GM23338 (cell line): ENCODE results near the gene FGF16. TPM values are rescaled to one million over a fixed set of nuclear protein-coding genes. Genes with fewer than 3 reads are reported as not detected.

Source experiments
- ATAC-seq: fragments of 200-7000 bp; cut with Tn5 transposase; 3 replicates; pipeline ENCODE4 v1.9.1; 2020
- DNase-seq: peaks from one replicate; pipeline ENCODE4 v3.0.0-alpha.2; 2015; ENCODE audit warnings: low spot score
- H2AFZ ChIP-seq: fragments of 200-600 bp; sonication (generic); 2 replicates; pipeline ENCODE4 v1.8.0; 2016; ENCODE audit warnings: antibody characterized with exemption, mild to moderate bottlenecking, moderate library complexity
- H3F3A ChIP-seq: fragments of 200-600 bp; sonication (generic); replicated peaks from 2 replicates; pipeline ENCODE4 v1.8.0; 2017; ENCODE audit warnings: antibody characterized with exemption, mixed run types, low read depth
- H3K27ac ChIP-seq: fragments of 200-600 bp; sonication (generic); 2 replicates; pipeline ENCODE4 v1.6.1; 2016; ENCODE audit warnings: low read depth
- H3K27me3 ChIP-seq: fragments of 200-600 bp; sonication (generic); 2 replicates; pipeline ENCODE4 v1.8.0; 2016; ENCODE audit warnings: mild to moderate bottlenecking, mixed run types, moderate library complexity; ENCODE audit not compliant: insufficient read depth
- H3K36me3 ChIP-seq: fragments of 200-600 bp; sonication (generic); 2 replicates; pipeline ENCODE4 v1.8.0; 2016; ENCODE audit warnings: mild to moderate bottlenecking; ENCODE audit not compliant: insufficient read depth
- H3K4me1 ChIP-seq: fragments of 200-600 bp; sonication (generic); 2 replicates; pipeline ENCODE4 v1.8.0; 2016; ENCODE audit warnings: mild to moderate bottlenecking, moderate library complexity; ENCODE audit not compliant: insufficient read depth
- H3K4me2 ChIP-seq: fragments of 200-600 bp; sonication (generic); 2 replicates; pipeline ENCODE4 v1.7.1; 2017; ENCODE audit warnings: mixed run types
- H3K4me3 ChIP-seq: fragments of 200-600 bp; sonication (generic); 2 replicates; pipeline ENCODE4 v1.6.1; 2016; ENCODE audit warnings: mixed run types
- H3K79me2 ChIP-seq: fragments of 200-600 bp; sonication (generic); replicated peaks from 2 replicates; pipeline ENCODE4 v1.8.0; 2017; ENCODE audit warnings: mild to moderate bottlenecking; ENCODE audit not compliant: insufficient read depth
- H3K9me2 ChIP-seq: fragments of 200-600 bp; sonication (generic); 2 replicates; pipeline ENCODE4 v1.8.0; 2017; ENCODE audit not compliant: insufficient read depth
- H4K20me1 ChIP-seq: fragments of 200-600 bp; sonication (generic); replicated peaks from 2 replicates; pipeline ENCODE4 v1.8.0; 2017; ENCODE audit warnings: mild to moderate bottlenecking; ENCODE audit not compliant: insufficient read depth
- H3K27ac Mint-ChIP-seq: 2 replicates; pipeline ENCODE4 v1.8.0; 2020; ENCODE audit warnings: inconsistent platforms, mild to moderate bottlenecking, moderate library complexity, mixed read lengths
- H3K27me3 Mint-ChIP-seq: 3 replicates; pipeline ENCODE4 v1.8.0; 2022; ENCODE audit warnings: low read depth, mild to moderate bottlenecking, moderate library complexity, mixed read lengths, inconsistent platforms; ENCODE audit not compliant: insufficient read depth, poor library complexity
- H3K36me3 Mint-ChIP-seq: 3 replicates; pipeline ENCODE4 v1.8.0; 2021; ENCODE audit warnings: low read depth, mild to moderate bottlenecking, inconsistent platforms, moderate library complexity, mixed read lengths
- H3K4me1 Mint-ChIP-seq: 3 replicates; pipeline ENCODE4 v1.8.0; 2020; ENCODE audit warnings: mild to moderate bottlenecking, inconsistent platforms, mixed read lengths
- H3K4me3 Mint-ChIP-seq: 3 replicates; pipeline ENCODE4 v1.8.0; 2021; ENCODE audit warnings: moderate library complexity, mild to moderate bottlenecking, inconsistent platforms, mixed read lengths
- H3K9me3 Mint-ChIP-seq: 3 replicates; pipeline ENCODE4 v1.8.0; 2020; ENCODE audit warnings: moderate library complexity, mild to moderate bottlenecking, inconsistent platforms, mixed read lengths
- CREB1 ChIP-seq: fragments of 250-450 bp; sonication (Bioruptor Pico); IDR thresholded peaks from 2 replicates; pipeline ENCODE4 v1.5.0; 2020; ENCODE audit warnings: low read depth, mild to moderate bottlenecking, moderate library complexity
- CTCF ChIP-seq, 2 experiments: fragments of 200-600 bp in 1 of 2; sonication (generic) in 1 of 2; conservative IDR thresholded peaks; 2 replicates each; pipeline versions ENCODE4 v1.5.1 to v1.6.1; 2016 to 2017; ENCODE audit warnings: antibody characterized with exemption in 2 of 2, low read depth in 2 of 2, mild to moderate bottlenecking in 2 of 2, moderate library complexity in 1 of 2
- EZH2 ChIP-seq: fragments of 200-600 bp; sonication (generic); IDR thresholded peaks from one replicate; pipeline ENCODE4 v1.8.0; 2017; ENCODE audit warnings: antibody characterized with exemption, mild to moderate bottlenecking, low read depth; ENCODE audit not compliant: unreplicated experiment
- EZH2phosphoT487 ChIP-seq: fragments of 200-600 bp; sonication (generic); IDR thresholded peaks from one replicate; pipeline ENCODE4 v1.8.1; 2018; ENCODE audit warnings: antibody characterized with exemption; ENCODE audit not compliant: unreplicated experiment
- JUNB ChIP-seq: IDR thresholded peaks from one replicate; pipeline ENCODE4 v1.6.1; 2016; ENCODE audit warnings: antibody characterized with exemption; ENCODE audit not compliant: unreplicated experiment
- NANOG ChIP-seq: IDR thresholded peaks from 2 replicates; pipeline ENCODE4 v1.6.1; 2016; ENCODE audit warnings: antibody characterized with exemption, borderline replicate concordance
- ZNF114 ChIP-seq: fragments of 250-450 bp; sonication (Bioruptor Pico); IDR thresholded peaks from 2 replicates; pipeline ENCODE4 v1.5.0; 2020; ENCODE audit warnings: mild to moderate bottlenecking, moderate library complexity
- ZNF331 ChIP-seq: fragments of 250-450 bp; sonication (Bioruptor Pico); IDR thresholded peaks from 2 replicates; pipeline ENCODE4 v1.5.0; 2020; ENCODE audit warnings: low read depth, mild to moderate bottlenecking, moderate library complexity
- polyA plus RNA-seq: library from polyadenylated mRNA; unstranded; fragments of >200 nt; fragmentation: Nextera tagmentation; extraction: Ambion mirVana; gene quantifications from 2 replicates; pipeline ENCODE4 v1.2.1, GENCODE V29; 2016
- total RNA-seq: library from RNA; depleted of rRNA; stranded (reverse); fragments of >200 nt; shearing (Covaris generic); gene quantifications from 2 replicates; pipeline ENCODE4 v1.2.3, GENCODE V29; 2014
- TF ChIP-seq, protein P1 (sequence below): IDR thresholded peaks from one replicate; pipeline ENCODE4 v1.6.1; 2018; ENCODE audit warnings: antibody characterized with exemption; ENCODE audit not compliant: unreplicated experiment
- TF ChIP-seq, protein P2 (sequence below): IDR thresholded peaks from 2 replicates; pipeline ENCODE4 v1.6.1; 2016; ENCODE audit warnings: antibody characterized with exemption

The FGF16 gene
- total and polyA plus RNA-seq, 2 experiments from 2014 or later = 1.6 to 2.3 TPM

GRCh38 chrX:77436682-77437081 is 10.5 kb upstream of the FGF16 start (continued):
- TF ChIP-seq, protein P1, sequence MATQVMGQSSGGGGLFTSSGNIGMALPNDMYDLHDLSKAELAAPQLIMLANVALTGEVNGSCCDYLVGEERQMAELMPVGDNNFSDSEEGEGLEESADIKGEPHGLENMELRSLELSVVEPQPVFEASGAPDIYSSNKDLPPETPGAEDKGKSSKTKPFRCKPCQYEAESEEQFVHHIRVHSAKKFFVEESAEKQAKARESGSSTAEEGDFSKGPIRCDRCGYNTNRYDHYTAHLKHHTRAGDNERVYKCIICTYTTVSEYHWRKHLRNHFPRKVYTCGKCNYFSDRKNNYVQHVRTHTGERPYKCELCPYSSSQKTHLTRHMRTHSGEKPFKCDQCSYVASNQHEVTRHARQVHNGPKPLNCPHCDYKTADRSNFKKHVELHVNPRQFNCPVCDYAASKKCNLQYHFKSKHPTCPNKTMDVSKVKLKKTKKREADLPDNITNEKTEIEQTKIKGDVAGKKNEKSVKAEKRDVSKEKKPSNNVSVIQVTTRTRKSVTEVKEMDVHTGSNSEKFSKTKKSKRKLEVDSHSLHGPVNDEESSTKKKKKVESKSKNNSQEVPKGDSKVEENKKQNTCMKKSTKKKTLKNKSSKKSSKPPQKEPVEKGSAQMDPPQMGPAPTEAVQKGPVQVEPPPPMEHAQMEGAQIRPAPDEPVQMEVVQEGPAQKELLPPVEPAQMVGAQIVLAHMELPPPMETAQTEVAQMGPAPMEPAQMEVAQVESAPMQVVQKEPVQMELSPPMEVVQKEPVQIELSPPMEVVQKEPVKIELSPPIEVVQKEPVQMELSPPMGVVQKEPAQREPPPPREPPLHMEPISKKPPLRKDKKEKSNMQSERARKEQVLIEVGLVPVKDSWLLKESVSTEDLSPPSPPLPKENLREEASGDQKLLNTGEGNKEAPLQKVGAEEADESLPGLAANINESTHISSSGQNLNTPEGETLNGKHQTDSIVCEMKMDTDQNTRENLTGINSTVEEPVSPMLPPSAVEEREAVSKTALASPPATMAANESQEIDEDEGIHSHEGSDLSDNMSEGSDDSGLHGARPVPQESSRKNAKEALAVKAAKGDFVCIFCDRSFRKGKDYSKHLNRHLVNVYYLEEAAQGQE = no peak
- TF ChIP-seq EZH2 (no peak), EZH2phosphoT487 (no peak), NANOG (no peak), CREB1 (CRISPR knock-in tag) (no peak)
- TF ChIP-seq, protein P2, sequence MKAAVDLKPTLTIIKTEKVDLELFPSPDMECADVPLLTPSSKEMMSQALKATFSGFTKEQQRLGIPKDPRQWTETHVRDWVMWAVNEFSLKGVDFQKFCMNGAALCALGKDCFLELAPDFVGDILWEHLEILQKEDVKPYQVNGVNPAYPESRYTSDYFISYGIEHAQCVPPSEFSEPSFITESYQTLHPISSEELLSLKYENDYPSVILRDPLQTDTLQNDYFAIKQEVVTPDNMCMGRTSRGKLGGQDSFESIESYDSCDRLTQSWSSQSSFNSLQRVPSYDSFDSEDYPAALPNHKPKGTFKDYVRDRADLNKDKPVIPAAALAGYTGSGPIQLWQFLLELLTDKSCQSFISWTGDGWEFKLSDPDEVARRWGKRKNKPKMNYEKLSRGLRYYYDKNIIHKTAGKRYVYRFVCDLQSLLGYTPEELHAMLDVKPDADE = no peak

DNA sequence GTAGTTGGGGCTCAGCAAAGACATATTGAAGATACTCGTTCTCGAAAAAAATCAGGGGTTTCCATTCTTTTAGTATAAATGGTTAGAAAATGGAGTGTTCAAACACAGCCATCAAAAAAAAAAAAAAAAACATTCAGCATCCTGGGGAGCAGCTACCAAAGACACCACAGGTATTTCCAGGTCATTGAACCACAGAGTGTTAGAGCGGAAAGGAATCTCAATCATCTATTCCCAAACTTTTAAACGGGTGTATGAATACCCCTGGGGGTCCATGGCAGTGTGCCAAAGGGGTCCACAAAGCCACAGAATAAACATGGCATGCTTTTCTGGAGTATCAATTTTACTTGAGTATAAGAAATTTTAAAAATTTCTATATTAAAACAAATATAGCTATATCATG is 6.9 kb upstream of the FGF16 start:
- H3K4me3 ChIP-seq = no peak overlapping the region

More for the DNA sequence above, 6.9 kb upstream of the FGF16 start:
- Mint-ChIP-seq H3K4me3 (no peak overlapping the region), H3K9me3 (no peaks in the 10 kb centered on the region; the same call in 2 of the 3 replicates), H3K4me1 (peaks cover 15% of the 10 kb centered on the region), H3K27ac (no peak overlapping the region), H3K36me3 (no peaks in the 10 kb centered on the region), H3K27me3 (no peaks in the 10 kb centered on the region)
- no peak for ATAC-seq
- Histone ChIP-seq H3K27me3 (no peaks in the 10 kb centered on the region), H3K4me2 (no peak overlapping the region), H4K20me1 (no peaks in the 10 kb centered on the region), H3K79me2 (no peaks in the 10 kb centered on the region), H3K9me2 (no peaks in the 10 kb centered on the region), H3F3A (no peaks in the 10 kb centered on the region), H3K4me1 (no peaks in the 10 kb centered on the region), H2AFZ (no peak overlapping the region), H3K27ac (no peak overlapping the region), H3K36me3 (no peaks in the 10 kb centered on the region)
- TF ChIP-seq ZNF331 (no peak), CTCF (conservative IDR thresholded peaks at IDR 0.05; ENCODE audit: low read depth in 2 of 2) (no peak), JUNB (no peak), ZNF114 (no peak), CREB1 (CRISPR knock-in tag) (no peak)
- TF ChIP-seq, protein P2 = no peak
- no peak for DNase-seq
